ENCODE results near the gene ERF. TPM values are rescaled to one million over a fixed set of nuclear protein-coding genes. Genes with fewer than 3 reads are reported as not detected.

ERF gene
- total RNA-seq, 1 donor from 2014 or later: 55.5 TPM

GRCh38 chr19:42254089-42254849 is 659 bp downstream of the ERF start:
- DNase-seq (ENCODE audit: low spot score): no peak

GRCh38 chr19:42253245-42254088 is 1.5 kb downstream of the ERF start:
- no peak for DNase-seq (ENCODE audit: low spot score)

GRCh38 chr19:42252365-42253244 is 2.3 kb downstream of the ERF start:
- DNase-seq (ENCODE audit: low spot score): no peak

GRCh38 chr19:42251572-42252358 is 3.2 kb downstream of the ERF start:
- DNase-seq (ENCODE audit: low spot score): no peak

GRCh38 chr19:42250666-42251531 is 4.0 kb downstream of the ERF start:
- DNase-seq (ENCODE audit: low spot score): no peak

- DNase-seq (ENCODE audit: low spot score): no peak
Observed at GRCh38 chr19:42250183-42250665, 4.7 kb downstream of the ERF start.

GRCh38 chr19:42249769-42250168 is 5.2 kb downstream of the ERF start:
- no peak for DNase-seq (ENCODE audit: low spot score)

- DNase-seq (ENCODE audit: low spot score): no peak
Observed at GRCh38 chr19:42249149-42249750, 5.7 kb downstream of the ERF start.

- no peak for DNase-seq (ENCODE audit: low spot score)
Observed at GRCh38 chr19:42248270-42249148, 6.4 kb downstream of the ERF start.

GRCh38 chr19:42247640-42248199 is 7.2 kb downstream of the ERF start:
- DNase-seq (ENCODE audit: low spot score): no peak

- no peak for DNase-seq (ENCODE audit: low spot score)
Observed at GRCh38 chr19:42246922-42247639, 7.8 kb downstream of the ERF start.

- no peak for DNase-seq (ENCODE audit: low spot score)
Observed at GRCh38 chr19:42246143-42246921, 8.6 kb downstream of the ERF start.

- DNase-seq (ENCODE audit: low spot score): no peak
Observed at GRCh38 chr19:42245231-42245630, 9.7 kb downstream of the ERF start.

- peak; percentile 97 for DNase-seq (ENCODE audit: low spot score)
Observed at GRCh38 chr19:42244347-42245220, 10.3 kb downstream of the ERF start.

All from mesenteric fat pad (tissue), 1 donor.